Liver (tissue), 9 donors: ENCODE results near the gene HTR2B. TPM values are rescaled to one million over a fixed set of nuclear protein-coding genes. Genes with fewer than 3 reads are reported as not detected.

Source experiments
- DNase-seq: peaks from one replicate; pipeline ENCODE4 v3.0.0-alpha.2; 2017; ENCODE audit warnings: low spot score
- H3K27ac ChIP-seq, 2 donors: one replicate each; pipeline ENCODE4 v1.7.0; 2013; ENCODE audit warnings: inconsistent platforms in 2 of 2, low read length in 2 of 2, control low read depth in 1 of 2, low read depth in 1 of 2, mild to moderate bottlenecking in 1 of 2
- H3K27me3 ChIP-seq, 4 donors: one replicate each; pipeline versions ENCODE4 v1.6.1 to v1.7.0; 2013; ENCODE audit warnings: low read length in 3 of 4, inconsistent platforms in 1 of 4, mild to moderate bottlenecking in 1 of 4, moderate library complexity in 1 of 4; ENCODE audit not compliant: control insufficient read depth in 4 of 4, insufficient read depth in 4 of 4
- H3K36me3 ChIP-seq, 4 donors: one replicate each; pipeline versions ENCODE4 v1.6.1 to v1.7.0; 2013; ENCODE audit warnings: low read length in 3 of 4, mild to moderate bottlenecking in 3 of 4, low read depth in 1 of 4, moderate library complexity in 1 of 4; ENCODE audit not compliant: control insufficient read depth in 4 of 4, insufficient read depth in 3 of 4
- H3K4me1 ChIP-seq, 4 donors: one replicate each; pipeline versions ENCODE4 v1.6.1 to v1.7.0; 2013; ENCODE audit warnings: low read length in 3 of 4, mild to moderate bottlenecking in 3 of 4, moderate library complexity in 1 of 4; ENCODE audit not compliant: control insufficient read depth in 4 of 4, insufficient read depth in 4 of 4
- H3K4me3 ChIP-seq, 3 donors: one replicate each; pipeline versions ENCODE4 v1.6.1 to v1.7.0; 2013; ENCODE audit warnings: low read length in 3 of 3, control low read depth in 1 of 3, low read depth in 1 of 3, mild to moderate bottlenecking in 1 of 3
- H3K9ac ChIP-seq, 2 donors: one replicate each; pipeline ENCODE4 v1.7.0; 2013; ENCODE audit warnings: low read length in 2 of 2, mild to moderate bottlenecking in 2 of 2, moderate library complexity in 2 of 2, control low read depth in 1 of 2, low read depth in 1 of 2
- H3K9me3 ChIP-seq, 4 donors: one replicate each; pipeline versions ENCODE4 v1.6.1 to v1.7.0; 2013; ENCODE audit warnings: low read length in 3 of 4; ENCODE audit not compliant: control insufficient read depth in 4 of 4
- ATF3 ChIP-seq: IDR thresholded peaks from 2 replicates; pipeline ENCODE4 v1.6.1; 2016; ENCODE audit warnings: antibody characterized with exemption
- EGR1 ChIP-seq, 2 donors: IDR thresholded peaks; 2 replicates each; pipeline ENCODE4 v1.6.1; 2016 to 2018; ENCODE audit warnings: antibody characterized with exemption in 2 of 2, low read depth in 2 of 2
- FOXA1 ChIP-seq: IDR thresholded peaks from 2 replicates; pipeline ENCODE4 v1.6.1; 2016; ENCODE audit warnings: antibody characterized with exemption
- FOXA2 ChIP-seq: IDR thresholded peaks from 2 replicates; pipeline ENCODE4 v1.6.1; 2016; ENCODE audit warnings: antibody characterized with exemption
- JUND ChIP-seq, 2 donors: IDR thresholded peaks; 2 replicates each; pipeline ENCODE4 v1.6.1; 2016; ENCODE audit warnings: antibody characterized with exemption in 2 of 2
- RAD21 ChIP-seq, 2 donors: IDR thresholded peaks; 2 replicates each; pipeline ENCODE4 v1.6.1; 2016; ENCODE audit warnings: antibody characterized with exemption in 2 of 2, mild to moderate bottlenecking in 2 of 2
- REST ChIP-seq: IDR thresholded peaks from 2 replicates; pipeline ENCODE4 v1.6.1; 2016; ENCODE audit warnings: antibody characterized with exemption, mild to moderate bottlenecking
- RXRA ChIP-seq, 2 donors: IDR thresholded peaks; 2 replicates each; pipeline ENCODE4 v1.6.1; 2017 to 2018; ENCODE audit warnings: antibody characterized with exemption in 2 of 2, mild to moderate bottlenecking in 1 of 2
- SP1 ChIP-seq: IDR thresholded peaks from 2 replicates; pipeline ENCODE4 v1.6.1; 2018; ENCODE audit warnings: antibody characterized with exemption, mild to moderate bottlenecking
- TAF1 ChIP-seq: conservative IDR thresholded peaks from 2 replicates; pipeline ENCODE4 v1.6.1; 2016; ENCODE audit warnings: antibody characterized with exemption, mild to moderate bottlenecking
- WGBS: extraction: QIAGEN DNeasy Blood & Tissue Kit; methylation state at CpG from one replicate; pipeline ENCODE4 v1.1.7; 2013; 5-methylcytosine and 5-hydroxymethylcytosine counted together
- polyA plus RNA-seq, 2 donors: library from polyadenylated mRNA; stranded (reverse) in 1 of 2; unstranded in 1 of 2; fragments of 200-250 nt in 1 of 2; fragments of >200 nt in 1 of 2; fragmentation: Nextera tagmentation in 1 of 2; extraction: Ambion mirVana in 1 of 2; gene quantifications; one replicate each; pipeline versions ENCODE4 v1.2.1 to v1.2.3, GENCODE V29; 2013 to 2015
- total RNA-seq, 2 donors: library from RNA; depleted of rRNA; stranded (reverse); fragments of >200 nt; gene quantifications; one replicate each; pipeline ENCODE4 v1.2.3, GENCODE V29; 2014
- TF ChIP-seq, protein P1 (sequence below): fragments of 150-350 bp; IDR thresholded peaks from 2 replicates; pipeline ENCODE4 v1.5.1; 2017; ENCODE audit warnings: improper control_type of control experiment, low read depth, low read length; ENCODE audit not compliant: missing input control
- TF ChIP-seq, protein P2 (sequence below): IDR thresholded peaks from 2 replicates; pipeline ENCODE4 v1.6.1; 2016; ENCODE audit warnings: antibody characterized with exemption
- donor health status: healthy.
- donor health status: healthy.
- donor health status: healthy.
- donor health status: healthy.
- donor health status: healthy.

Gene HTR2B
- total and polyA plus RNA-seq, 4 donors = 0.09 to 1.0 (median 0.63) TPM

GRCh38 chr2:231065966-231066365 lies 58.9 kb downstream of the HTR2B start:
- Histone ChIP-seq H3K36me3 (peaks cover 8 to 60% (median 50%) of the 10 kb centered on the region in 4 donors), H3K9ac (no peak overlapping the region), H3K27me3 (no peaks in the 10 kb centered on the region), H3K4me3 (no peak overlapping the region), H3K27ac (no peak overlapping the region), H3K4me1 (peaks cover 1 to 6% (median 5%) of the 10 kb centered on the region in 4 donors), H3K9me3 (no peaks in the 10 kb centered on the region)
- TF ChIP-seq, protein P1, sequence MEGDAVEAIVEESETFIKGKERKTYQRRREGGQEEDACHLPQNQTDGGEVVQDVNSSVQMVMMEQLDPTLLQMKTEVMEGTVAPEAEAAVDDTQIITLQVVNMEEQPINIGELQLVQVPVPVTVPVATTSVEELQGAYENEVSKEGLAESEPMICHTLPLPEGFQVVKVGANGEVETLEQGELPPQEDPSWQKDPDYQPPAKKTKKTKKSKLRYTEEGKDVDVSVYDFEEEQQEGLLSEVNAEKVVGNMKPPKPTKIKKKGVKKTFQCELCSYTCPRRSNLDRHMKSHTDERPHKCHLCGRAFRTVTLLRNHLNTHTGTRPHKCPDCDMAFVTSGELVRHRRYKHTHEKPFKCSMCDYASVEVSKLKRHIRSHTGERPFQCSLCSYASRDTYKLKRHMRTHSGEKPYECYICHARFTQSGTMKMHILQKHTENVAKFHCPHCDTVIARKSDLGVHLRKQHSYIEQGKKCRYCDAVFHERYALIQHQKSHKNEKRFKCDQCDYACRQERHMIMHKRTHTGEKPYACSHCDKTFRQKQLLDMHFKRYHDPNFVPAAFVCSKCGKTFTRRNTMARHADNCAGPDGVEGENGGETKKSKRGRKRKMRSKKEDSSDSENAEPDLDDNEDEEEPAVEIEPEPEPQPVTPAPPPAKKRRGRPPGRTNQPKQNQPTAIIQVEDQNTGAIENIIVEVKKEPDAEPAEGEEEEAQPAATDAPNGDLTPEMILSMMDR = no peak
- no peak for TF ChIP-seq JUND (IDR thresholded peaks at IDR 0.05)
- TF ChIP-seq, protein P2, sequence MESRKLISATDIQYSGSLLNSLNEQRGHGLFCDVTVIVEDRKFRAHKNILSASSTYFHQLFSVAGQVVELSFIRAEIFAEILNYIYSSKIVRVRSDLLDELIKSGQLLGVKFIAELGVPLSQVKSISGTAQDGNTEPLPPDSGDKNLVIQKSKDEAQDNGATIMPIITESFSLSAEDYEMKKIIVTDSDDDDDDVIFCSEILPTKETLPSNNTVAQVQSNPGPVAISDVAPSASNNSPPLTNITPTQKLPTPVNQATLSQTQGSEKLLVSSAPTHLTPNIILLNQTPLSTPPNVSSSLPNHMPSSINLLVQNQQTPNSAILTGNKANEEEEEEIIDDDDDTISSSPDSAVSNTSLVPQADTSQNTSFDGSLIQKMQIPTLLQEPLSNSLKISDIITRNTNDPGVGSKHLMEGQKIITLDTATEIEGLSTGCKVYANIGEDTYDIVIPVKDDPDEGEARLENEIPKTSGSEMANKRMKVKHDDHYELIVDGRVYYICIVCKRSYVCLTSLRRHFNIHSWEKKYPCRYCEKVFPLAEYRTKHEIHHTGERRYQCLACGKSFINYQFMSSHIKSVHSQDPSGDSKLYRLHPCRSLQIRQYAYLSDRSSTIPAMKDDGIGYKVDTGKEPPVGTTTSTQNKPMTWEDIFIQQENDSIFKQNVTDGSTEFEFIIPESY = no peak
- TF ChIP-seq EGR1 (IDR thresholded peaks at IDR 0.05; ENCODE audit: low read depth in 2 of 2) = no peak
- no peak for TF ChIP-seq REST
- 91% methylated on average over 1 of the region's 1 CpG for WGBS
- DNase-seq = no peak

DNA sequence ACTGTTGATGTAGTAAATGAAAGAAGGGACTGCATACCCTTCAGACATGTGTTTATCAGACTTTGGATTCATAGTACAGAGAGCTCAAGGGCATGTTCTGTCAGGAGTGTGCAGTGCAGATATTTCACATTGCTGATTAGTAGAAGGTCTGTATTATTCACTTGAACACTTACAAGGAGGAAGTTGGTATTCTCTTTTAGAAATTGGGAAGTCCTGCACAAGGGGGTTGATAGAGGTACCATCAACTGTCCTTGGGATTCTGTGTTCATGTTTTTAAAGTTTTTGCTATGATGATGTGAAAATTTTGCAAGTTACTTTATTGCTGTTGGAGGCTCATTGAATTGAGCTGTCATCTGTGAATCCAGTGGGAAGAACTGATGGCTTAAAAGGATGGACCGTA lies 61.5 kb downstream of the HTR2B start:
- Histone ChIP-seq H3K4me3 (no peak overlapping the region), H3K9ac (no peak overlapping the region), H3K27ac (no peak overlapping the region), H3K9me3 (no peaks in the 10 kb centered on the region), H3K36me3 (peaks cover 7 to 48% (median 33%) of the 10 kb centered on the region in 4 donors), H3K27me3 (no peaks in the 10 kb centered on the region), H3K4me1 (peaks cover 1 to 28% (median 27%) of the 10 kb centered on the region in 4 donors)
- WGBS = 97% methylated on average over 1 of the region's 1 CpG
- no peak for DNase-seq
- TF ChIP-seq EGR1 (IDR thresholded peaks at IDR 0.05; ENCODE audit: low read depth in 2 of 2) = no peak
- TF ChIP-seq ATF3 = no peak
- no peak for TF ChIP-seq FOXA1
- TF ChIP-seq JUND (IDR thresholded peaks at IDR 0.05) = no peak
- no peak for TF ChIP-seq SP1
- TF ChIP-seq FOXA2 = no peak
- no peak for TF ChIP-seq RAD21 (IDR thresholded peaks at IDR 0.05)
- TF ChIP-seq REST = no peak
- TF ChIP-seq, protein P2 = no peak
- no peak for TF ChIP-seq RXRA (IDR thresholded peaks at IDR 0.05)
- TF ChIP-seq TAF1 = no peak
